Activated B cell treated with CpG ODN at 0.5 μM for 24 hours (primary cell): ENCODE results near the gene AQP12A. TPM values are rescaled to one million over a fixed set of nuclear protein-coding genes. Genes with fewer than 3 reads are reported as not detected.

Experiments
- ATAC-seq: fragments of 200-7000 bp; cut with Tn5 transposase; one replicate; pipeline ENCODE4 v1.10.0; 2021; ENCODE audit warnings: low read depth, mild to moderate bottlenecking, moderate library complexity
- CTCF ChIA-PET: fragments of 350-600 bp; sonication (Branson Sonifier 250); formaldehyde crosslinking; loops from one replicate; lab custom pipeline; 2021; ENCODE audit warnings: antibody characterized with exemption; lab: Charles Lee
- POLR2A ChIA-PET: fragments of 350-600 bp; sonication (Branson Sonifier 250); formaldehyde crosslinking; loops from one replicate; lab custom pipeline; 2021; ENCODE audit warnings: antibody characterized with exemption; lab: Charles Lee
- DNase-seq: peaks from one replicate; pipeline ENCODE4 v3.0.0; 2022
- H3K27ac Mint-ChIP-seq: one replicate; pipeline ENCODE4 v1.8.0; 2020; ENCODE audit warnings: mixed read lengths
- H3K27me3 Mint-ChIP-seq: one replicate; pipeline ENCODE4 v1.8.0; 2021; ENCODE audit warnings: mixed read lengths
- H3K36me3 Mint-ChIP-seq: one replicate; pipeline ENCODE4 v1.8.0; 2021; ENCODE audit warnings: low read depth, mixed read lengths
- H3K4me1 Mint-ChIP-seq: one replicate; pipeline ENCODE4 v1.8.0; 2021; ENCODE audit warnings: mixed read lengths
- H3K4me3 Mint-ChIP-seq: one replicate; pipeline ENCODE4 v1.8.0; 2020; ENCODE audit warnings: mild to moderate bottlenecking, mixed read lengths
- H3K9me3 Mint-ChIP-seq: one replicate; pipeline ENCODE4 v1.8.0; 2020; ENCODE audit warnings: mixed read lengths
- intact Hi-C: fragments of 100-400 bp; cut with micrococcal nuclease; formaldehyde crosslinking; loops from one replicate; pipeline ENCODE4 v1.15.1; 2024
- total RNA-seq: library from RNA; stranded (reverse); gene quantifications from 2 replicates; pipeline ENCODE4 v1.2.3, GENCODE V29; 2022
- TF ChIP-seq, protein P1 (sequence below): fragments of 200-600 bp; IDR thresholded peaks from one replicate; pipeline ENCODE4 v1.8.0; 2022; ENCODE audit warnings: antibody characterized with exemption, mild to moderate bottlenecking

Gene AQP12A
- total RNA-seq, 1 donor from 2014 or later: not detected

DNA sequence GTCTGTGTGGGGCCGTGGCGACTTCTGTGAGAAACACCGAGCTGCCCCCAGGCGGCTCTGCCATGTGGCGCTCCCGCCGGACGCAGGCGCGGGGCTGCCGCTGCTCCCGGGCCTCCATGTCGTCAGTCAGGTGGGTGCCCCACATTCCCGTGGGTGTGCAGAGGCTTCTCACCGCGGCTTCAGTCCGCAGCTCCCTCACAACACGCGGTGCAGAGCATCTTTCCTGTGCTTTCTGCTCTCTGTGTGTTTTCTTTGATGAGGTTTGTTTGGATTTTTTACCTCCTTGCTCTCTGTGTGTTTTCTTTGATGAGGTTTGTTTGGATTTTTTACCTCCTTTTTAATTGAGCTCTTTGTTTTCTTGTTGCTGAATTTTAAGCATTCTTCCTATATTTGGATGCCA lies 13.0 kb downstream of the AQP12A start:
- CTCF ChIA-PET: interaction anchor here (1.2 kb wide), 1 partner anchor 190 kb away, joined by 3 read pairs; no protein-coding TSS in a partner anchor
- TF ChIP-seq, protein P1, sequence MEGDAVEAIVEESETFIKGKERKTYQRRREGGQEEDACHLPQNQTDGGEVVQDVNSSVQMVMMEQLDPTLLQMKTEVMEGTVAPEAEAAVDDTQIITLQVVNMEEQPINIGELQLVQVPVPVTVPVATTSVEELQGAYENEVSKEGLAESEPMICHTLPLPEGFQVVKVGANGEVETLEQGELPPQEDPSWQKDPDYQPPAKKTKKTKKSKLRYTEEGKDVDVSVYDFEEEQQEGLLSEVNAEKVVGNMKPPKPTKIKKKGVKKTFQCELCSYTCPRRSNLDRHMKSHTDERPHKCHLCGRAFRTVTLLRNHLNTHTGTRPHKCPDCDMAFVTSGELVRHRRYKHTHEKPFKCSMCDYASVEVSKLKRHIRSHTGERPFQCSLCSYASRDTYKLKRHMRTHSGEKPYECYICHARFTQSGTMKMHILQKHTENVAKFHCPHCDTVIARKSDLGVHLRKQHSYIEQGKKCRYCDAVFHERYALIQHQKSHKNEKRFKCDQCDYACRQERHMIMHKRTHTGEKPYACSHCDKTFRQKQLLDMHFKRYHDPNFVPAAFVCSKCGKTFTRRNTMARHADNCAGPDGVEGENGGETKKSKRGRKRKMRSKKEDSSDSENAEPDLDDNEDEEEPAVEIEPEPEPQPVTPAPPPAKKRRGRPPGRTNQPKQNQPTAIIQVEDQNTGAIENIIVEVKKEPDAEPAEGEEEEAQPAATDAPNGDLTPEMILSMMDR: no peak
- no peaks in the 10 kb centered on the region for H3K9me3 Mint-ChIP-seq
- ATAC-seq: no peak
- no peaks in the 10 kb centered on the region for H3K4me1 Mint-ChIP-seq
- no peak overlapping the region for H3K4me3 Mint-ChIP-seq
- intact Hi-C loops: no loop called here
- H3K36me3 Mint-ChIP-seq: no peaks in the 10 kb centered on the region
- POLR2A ChIA-PET: no interaction called here
- H3K27ac Mint-ChIP-seq: no peak overlapping the region
- peaks cover 9% of the 10 kb centered on the region for H3K27me3 Mint-ChIP-seq
- no peak for DNase-seq

DNA sequence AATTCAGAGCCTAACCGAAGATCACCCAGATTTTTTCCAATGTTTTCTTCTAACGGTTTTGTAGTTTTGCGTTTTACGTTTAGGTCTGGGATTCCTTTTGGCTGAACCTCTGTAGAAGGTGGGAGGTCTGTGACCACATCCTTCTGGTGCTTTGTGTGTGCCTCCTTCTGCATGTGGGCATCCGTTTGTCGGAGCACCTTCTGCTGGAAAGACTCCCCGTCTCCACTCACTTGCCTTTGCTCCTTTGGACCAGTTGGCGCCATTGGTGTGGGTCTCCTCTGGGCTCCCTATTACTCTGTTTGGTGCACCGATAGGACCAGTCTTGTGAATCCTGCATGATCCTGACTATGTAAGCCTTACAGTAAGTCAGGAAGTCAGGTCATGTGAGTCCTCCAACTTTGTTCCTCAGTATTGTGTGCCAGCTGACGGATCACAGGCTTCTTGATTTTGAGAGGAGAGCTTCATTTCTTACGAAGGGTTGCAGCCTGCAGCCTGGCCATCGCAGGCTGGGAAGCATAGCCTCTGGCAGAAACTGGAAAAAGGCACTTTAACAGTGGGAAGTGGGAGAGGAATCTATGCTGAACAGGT lies 13.6 kb downstream of the AQP12A start:
- ATAC-seq: no peak
- CTCF ChIA-PET: interaction anchor here (1.2 kb wide), 1 partner anchor 191 kb away, joined by 3 read pairs; no protein-coding TSS in a partner anchor
- POLR2A ChIA-PET: no interaction called here

GRCh38 chr2:240707043-240707756 lies 15.5 kb downstream of the AQP12A start:
- Mint-ChIP-seq H3K9me3 (no peaks in the 10 kb centered on the region), H3K4me1 (no peaks in the 10 kb centered on the region), H3K27me3 (peaks cover 9% of the 10 kb centered on the region), H3K4me3 (no peak overlapping the region), H3K36me3 (no peaks in the 10 kb centered on the region), H3K27ac (no peak overlapping the region)
- no peak for DNase-seq
- ATAC-seq: no peak
- ChIA-PET CTCF (no interaction called here), POLR2A (no interaction called here)
- intact Hi-C loops: no loop called here
- TF ChIP-seq, protein P1: no peak

More for the DNA sequence above, 13.6 kb downstream of the AQP12A start:
- no peak overlapping the region for H3K4me3 Mint-ChIP-seq
- H3K9me3 Mint-ChIP-seq: no peaks in the 10 kb centered on the region
- H3K27me3 Mint-ChIP-seq: peaks cover 9% of the 10 kb centered on the region
- intact Hi-C loops: no loop called here
- H3K27ac Mint-ChIP-seq: no peak overlapping the region
- DNase-seq: no peak
- H3K36me3 Mint-ChIP-seq: no peaks in the 10 kb centered on the region
- no peaks in the 10 kb centered on the region for H3K4me1 Mint-ChIP-seq
- TF ChIP-seq, protein P1: no peak

- intact Hi-C loops: no loop called here
- H3K4me1 Mint-ChIP-seq: no peaks in the 10 kb centered on the region
- no peak overlapping the region for H3K27ac Mint-ChIP-seq
- H3K27me3 Mint-ChIP-seq: peaks cover 9% of the 10 kb centered on the region
- H3K9me3 Mint-ChIP-seq: no peaks in the 10 kb centered on the region
- H3K36me3 Mint-ChIP-seq: no peaks in the 10 kb centered on the region
- no peak for ATAC-seq
- no peak overlapping the region for H3K4me3 Mint-ChIP-seq
- ChIA-PET CTCF (no interaction called here), POLR2A (no interaction called here)
- TF ChIP-seq, protein P1: no peak
- DNase-seq: no peak
These were observed 16.2 kb downstream of the AQP12A start for GRCh38 chr2:240707821-240708220.

- ATAC-seq: no peak
- peaks cover 9% of the 10 kb centered on the region for H3K27me3 Mint-ChIP-seq
- ChIA-PET POLR2A (no interaction called here), CTCF (no interaction called here)
- H3K36me3 Mint-ChIP-seq: no peaks in the 10 kb centered on the region
- H3K4me1 Mint-ChIP-seq: no peaks in the 10 kb centered on the region
- H3K27ac Mint-ChIP-seq: no peak overlapping the region
- H3K9me3 Mint-ChIP-seq: no peaks in the 10 kb centered on the region
- no peak overlapping the region for H3K4me3 Mint-ChIP-seq
- TF ChIP-seq, protein P1: no peak
- DNase-seq: no peak
- intact Hi-C loops: no loop called here
These were observed 16.8 kb downstream of the AQP12A start for GRCh38 chr2:240708457-240708856.
